Liver (tissue), 9 donors: ENCODE results near the gene PFKP. TPM values are rescaled to one million over a fixed set of nuclear protein-coding genes. Genes with fewer than 3 reads are reported as not detected.

Experiments used
- DNase-seq: peaks from one replicate; pipeline ENCODE4 v3.0.0-alpha.2; 2017; ENCODE audit warnings: low spot score
- H3K27ac ChIP-seq, 2 donors: one replicate each; pipeline ENCODE4 v1.7.0; 2013; ENCODE audit warnings: inconsistent platforms in 2 of 2, low read length in 2 of 2, control low read depth in 1 of 2, low read depth in 1 of 2, mild to moderate bottlenecking in 1 of 2
- H3K27me3 ChIP-seq, 4 donors: one replicate each; pipeline versions ENCODE4 v1.6.1 to v1.7.0; 2013; ENCODE audit warnings: low read length in 3 of 4, inconsistent platforms in 1 of 4, mild to moderate bottlenecking in 1 of 4, moderate library complexity in 1 of 4; ENCODE audit not compliant: control insufficient read depth in 4 of 4, insufficient read depth in 4 of 4
- H3K36me3 ChIP-seq, 4 donors: one replicate each; pipeline versions ENCODE4 v1.6.1 to v1.7.0; 2013; ENCODE audit warnings: low read length in 3 of 4, mild to moderate bottlenecking in 3 of 4, low read depth in 1 of 4, moderate library complexity in 1 of 4; ENCODE audit not compliant: control insufficient read depth in 4 of 4, insufficient read depth in 3 of 4
- H3K4me1 ChIP-seq, 4 donors: one replicate each; pipeline versions ENCODE4 v1.6.1 to v1.7.0; 2013; ENCODE audit warnings: low read length in 3 of 4, mild to moderate bottlenecking in 3 of 4, moderate library complexity in 1 of 4; ENCODE audit not compliant: control insufficient read depth in 4 of 4, insufficient read depth in 4 of 4
- H3K4me3 ChIP-seq, 3 donors: one replicate each; pipeline versions ENCODE4 v1.6.1 to v1.7.0; 2013; ENCODE audit warnings: low read length in 3 of 3, control low read depth in 1 of 3, low read depth in 1 of 3, mild to moderate bottlenecking in 1 of 3
- H3K9ac ChIP-seq, 2 donors: one replicate each; pipeline ENCODE4 v1.7.0; 2013; ENCODE audit warnings: low read length in 2 of 2, mild to moderate bottlenecking in 2 of 2, moderate library complexity in 2 of 2, control low read depth in 1 of 2, low read depth in 1 of 2
- H3K9me3 ChIP-seq, 4 donors: one replicate each; pipeline versions ENCODE4 v1.6.1 to v1.7.0; 2013; ENCODE audit warnings: low read length in 3 of 4; ENCODE audit not compliant: control insufficient read depth in 4 of 4
- ATF3 ChIP-seq: IDR thresholded peaks from 2 replicates; pipeline ENCODE4 v1.6.1; 2016; ENCODE audit warnings: antibody characterized with exemption
- RAD21 ChIP-seq, 2 donors: IDR thresholded peaks; 2 replicates each; pipeline ENCODE4 v1.6.1; 2016; ENCODE audit warnings: antibody characterized with exemption in 2 of 2, mild to moderate bottlenecking in 2 of 2
- REST ChIP-seq: IDR thresholded peaks from 2 replicates; pipeline ENCODE4 v1.6.1; 2016; ENCODE audit warnings: antibody characterized with exemption, mild to moderate bottlenecking
- SP1 ChIP-seq: IDR thresholded peaks from 2 replicates; pipeline ENCODE4 v1.6.1; 2018; ENCODE audit warnings: antibody characterized with exemption, mild to moderate bottlenecking
- TAF1 ChIP-seq: conservative IDR thresholded peaks from 2 replicates; pipeline ENCODE4 v1.6.1; 2016; ENCODE audit warnings: antibody characterized with exemption, mild to moderate bottlenecking
- YY1 ChIP-seq: IDR thresholded peaks from 2 replicates; pipeline ENCODE4 v1.6.1; 2016; ENCODE audit warnings: antibody characterized with exemption, mild to moderate bottlenecking
- WGBS: extraction: QIAGEN DNeasy Blood & Tissue Kit; methylation state at CpG from one replicate; pipeline ENCODE4 v1.1.7; 2013; 5-methylcytosine and 5-hydroxymethylcytosine counted together
- polyA plus RNA-seq, 2 donors: library from polyadenylated mRNA; stranded (reverse) in 1 of 2; unstranded in 1 of 2; fragments of 200-250 nt in 1 of 2; fragments of >200 nt in 1 of 2; fragmentation: Nextera tagmentation in 1 of 2; extraction: Ambion mirVana in 1 of 2; gene quantifications; one replicate each; pipeline versions ENCODE4 v1.2.1 to v1.2.3, GENCODE V29; 2013 to 2015
- total RNA-seq, 2 donors: library from RNA; depleted of rRNA; stranded (reverse); fragments of >200 nt; gene quantifications; one replicate each; pipeline ENCODE4 v1.2.3, GENCODE V29; 2014
- TF ChIP-seq, protein P1 (sequence below): fragments of 150-350 bp; IDR thresholded peaks from 2 replicates; pipeline ENCODE4 v1.5.1; 2017; ENCODE audit warnings: improper control_type of control experiment, low read depth, low read length; ENCODE audit not compliant: missing input control
- donor health status: healthy.
- donor health status: healthy.
- donor health status: healthy.
- donor health status: healthy.
- donor health status: healthy.

Gene PFKP
- total and polyA plus RNA-seq, 4 donors = 1.1 to 5.0 (median 2.8) TPM

- peaks cover 0 to 1% (median 0%) of the 10 kb centered on the region in 4 donors for H3K27me3 ChIP-seq
- TF ChIP-seq REST (no peak), SP1 (no peak), YY1 (no peak)
- peaks cover 0 to 2% (median 0%) of the 10 kb centered on the region in 4 donors for H3K9me3 ChIP-seq
- H3K9ac ChIP-seq = no peak overlapping the region
- no peak overlapping the region for H3K27ac ChIP-seq
- 66% methylated on average over 6 of the region's 6 CpGs for WGBS
- no peak overlapping the region for H3K4me3 ChIP-seq
- H3K4me1 ChIP-seq = no peaks in the 10 kb centered on the region
- DNase-seq = no peak
- no peaks in the 10 kb centered on the region for H3K36me3 ChIP-seq
Observed at GRCh38 chr10:3025026-3025683, 42.2 kb upstream of the PFKP start.

GRCh38 chr10:3027866-3028265 is 39.5 kb upstream of the PFKP start:
- no peak for DNase-seq
- H3K4me1 ChIP-seq = no peaks in the 10 kb centered on the region
- no peak overlapping the region for H3K4me3 ChIP-seq
- no peak overlapping the region for H3K9ac ChIP-seq
- H3K9me3 ChIP-seq = peaks cover 0 to 2% (median 0%) of the 10 kb centered on the region in 4 donors
- H3K27ac ChIP-seq = no peak overlapping the region
- no peaks in the 10 kb centered on the region for H3K36me3 ChIP-seq
- TF ChIP-seq TAF1 (no peak), REST (no peak), YY1 (no peak), ATF3 (no peak), RAD21 (IDR thresholded peaks at IDR 0.05) (no peak)
- TF ChIP-seq, protein P1, sequence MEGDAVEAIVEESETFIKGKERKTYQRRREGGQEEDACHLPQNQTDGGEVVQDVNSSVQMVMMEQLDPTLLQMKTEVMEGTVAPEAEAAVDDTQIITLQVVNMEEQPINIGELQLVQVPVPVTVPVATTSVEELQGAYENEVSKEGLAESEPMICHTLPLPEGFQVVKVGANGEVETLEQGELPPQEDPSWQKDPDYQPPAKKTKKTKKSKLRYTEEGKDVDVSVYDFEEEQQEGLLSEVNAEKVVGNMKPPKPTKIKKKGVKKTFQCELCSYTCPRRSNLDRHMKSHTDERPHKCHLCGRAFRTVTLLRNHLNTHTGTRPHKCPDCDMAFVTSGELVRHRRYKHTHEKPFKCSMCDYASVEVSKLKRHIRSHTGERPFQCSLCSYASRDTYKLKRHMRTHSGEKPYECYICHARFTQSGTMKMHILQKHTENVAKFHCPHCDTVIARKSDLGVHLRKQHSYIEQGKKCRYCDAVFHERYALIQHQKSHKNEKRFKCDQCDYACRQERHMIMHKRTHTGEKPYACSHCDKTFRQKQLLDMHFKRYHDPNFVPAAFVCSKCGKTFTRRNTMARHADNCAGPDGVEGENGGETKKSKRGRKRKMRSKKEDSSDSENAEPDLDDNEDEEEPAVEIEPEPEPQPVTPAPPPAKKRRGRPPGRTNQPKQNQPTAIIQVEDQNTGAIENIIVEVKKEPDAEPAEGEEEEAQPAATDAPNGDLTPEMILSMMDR = no peak
- peaks cover 0 to 2% (median 0%) of the 10 kb centered on the region in 4 donors for H3K27me3 ChIP-seq
- WGBS = 45% methylated on average over 3 of the region's 3 CpGs
